ENCODE results near the gene ATP1A1.

- TF ChIP-seq BHLHE40 (IDR thresholded peaks at IDR 0.05; ENCODE audit: low read length) (no peak), ZNF121 (CRISPR knock-in tag; conservative IDR thresholded peaks at IDR 0.05) (no peak), ZNF24 (IDR thresholded peaks at IDR 0.05) (no peak), ZBED1 (IDR thresholded peaks at IDR 0.05) (no peak), CHD4 (IDR thresholded peaks at IDR 0.05; ENCODE audit: insufficient read depth, insufficient replicate concordance, low read depth, low read length, poor library complexity, severe bottlenecking) (no peak), U2AF1 (optimal IDR thresholded peaks at IDR 0.05; ENCODE audit: low read depth, low read length) (no peak), ETV6 (IDR thresholded peaks at IDR 0.05; ENCODE audit: borderline replicate concordance in 1 of 2, low read depth in 2 of 2, low read length in 1 of 2) (no peak), ETV6 (CRISPR knock-in tag; IDR thresholded peaks at IDR 0.05; ENCODE audit: borderline replicate concordance) (no peak), ZNF143 (CRISPR knock-in tag; IDR thresholded peaks at IDR 0.05) (no peak), FIP1L1 (IDR thresholded peaks at IDR 0.05; ENCODE audit: low read depth, low read length, poor library complexity, severe bottlenecking) (no peak)
- TF ChIP-seq, protein P1, sequence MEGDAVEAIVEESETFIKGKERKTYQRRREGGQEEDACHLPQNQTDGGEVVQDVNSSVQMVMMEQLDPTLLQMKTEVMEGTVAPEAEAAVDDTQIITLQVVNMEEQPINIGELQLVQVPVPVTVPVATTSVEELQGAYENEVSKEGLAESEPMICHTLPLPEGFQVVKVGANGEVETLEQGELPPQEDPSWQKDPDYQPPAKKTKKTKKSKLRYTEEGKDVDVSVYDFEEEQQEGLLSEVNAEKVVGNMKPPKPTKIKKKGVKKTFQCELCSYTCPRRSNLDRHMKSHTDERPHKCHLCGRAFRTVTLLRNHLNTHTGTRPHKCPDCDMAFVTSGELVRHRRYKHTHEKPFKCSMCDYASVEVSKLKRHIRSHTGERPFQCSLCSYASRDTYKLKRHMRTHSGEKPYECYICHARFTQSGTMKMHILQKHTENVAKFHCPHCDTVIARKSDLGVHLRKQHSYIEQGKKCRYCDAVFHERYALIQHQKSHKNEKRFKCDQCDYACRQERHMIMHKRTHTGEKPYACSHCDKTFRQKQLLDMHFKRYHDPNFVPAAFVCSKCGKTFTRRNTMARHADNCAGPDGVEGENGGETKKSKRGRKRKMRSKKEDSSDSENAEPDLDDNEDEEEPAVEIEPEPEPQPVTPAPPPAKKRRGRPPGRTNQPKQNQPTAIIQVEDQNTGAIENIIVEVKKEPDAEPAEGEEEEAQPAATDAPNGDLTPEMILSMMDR (IDR thresholded peaks at IDR 0.05 in 2 of 3, conservative IDR thresholded peaks at IDR 0.05 in 1 of 3; ENCODE audit: insufficient read depth in 2 of 3, low read depth in 1 of 3, low read length in 3 of 3), result no peak
- TF ChIP-seq, protein P2, sequence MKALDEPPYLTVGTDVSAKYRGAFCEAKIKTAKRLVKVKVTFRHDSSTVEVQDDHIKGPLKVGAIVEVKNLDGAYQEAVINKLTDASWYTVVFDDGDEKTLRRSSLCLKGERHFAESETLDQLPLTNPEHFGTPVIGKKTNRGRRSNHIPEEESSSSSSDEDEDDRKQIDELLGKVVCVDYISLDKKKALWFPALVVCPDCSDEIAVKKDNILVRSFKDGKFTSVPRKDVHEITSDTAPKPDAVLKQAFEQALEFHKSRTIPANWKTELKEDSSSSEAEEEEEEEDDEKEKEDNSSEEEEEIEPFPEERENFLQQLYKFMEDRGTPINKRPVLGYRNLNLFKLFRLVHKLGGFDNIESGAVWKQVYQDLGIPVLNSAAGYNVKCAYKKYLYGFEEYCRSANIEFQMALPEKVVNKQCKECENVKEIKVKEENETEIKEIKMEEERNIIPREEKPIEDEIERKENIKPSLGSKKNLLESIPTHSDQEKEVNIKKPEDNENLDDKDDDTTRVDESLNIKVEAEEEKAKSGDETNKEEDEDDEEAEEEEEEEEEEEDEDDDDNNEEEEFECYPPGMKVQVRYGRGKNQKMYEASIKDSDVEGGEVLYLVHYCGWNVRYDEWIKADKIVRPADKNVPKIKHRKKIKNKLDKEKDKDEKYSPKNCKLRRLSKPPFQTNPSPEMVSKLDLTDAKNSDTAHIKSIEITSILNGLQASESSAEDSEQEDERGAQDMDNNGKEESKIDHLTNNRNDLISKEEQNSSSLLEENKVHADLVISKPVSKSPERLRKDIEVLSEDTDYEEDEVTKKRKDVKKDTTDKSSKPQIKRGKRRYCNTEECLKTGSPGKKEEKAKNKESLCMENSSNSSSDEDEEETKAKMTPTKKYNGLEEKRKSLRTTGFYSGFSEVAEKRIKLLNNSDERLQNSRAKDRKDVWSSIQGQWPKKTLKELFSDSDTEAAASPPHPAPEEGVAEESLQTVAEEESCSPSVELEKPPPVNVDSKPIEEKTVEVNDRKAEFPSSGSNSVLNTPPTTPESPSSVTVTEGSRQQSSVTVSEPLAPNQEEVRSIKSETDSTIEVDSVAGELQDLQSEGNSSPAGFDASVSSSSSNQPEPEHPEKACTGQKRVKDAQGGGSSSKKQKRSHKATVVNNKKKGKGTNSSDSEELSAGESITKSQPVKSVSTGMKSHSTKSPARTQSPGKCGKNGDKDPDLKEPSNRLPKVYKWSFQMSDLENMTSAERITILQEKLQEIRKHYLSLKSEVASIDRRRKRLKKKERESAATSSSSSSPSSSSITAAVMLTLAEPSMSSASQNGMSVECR (CRISPR knock-in tag; IDR thresholded peaks at IDR 0.05), result no peak
- TF ChIP-seq, protein P3, sequence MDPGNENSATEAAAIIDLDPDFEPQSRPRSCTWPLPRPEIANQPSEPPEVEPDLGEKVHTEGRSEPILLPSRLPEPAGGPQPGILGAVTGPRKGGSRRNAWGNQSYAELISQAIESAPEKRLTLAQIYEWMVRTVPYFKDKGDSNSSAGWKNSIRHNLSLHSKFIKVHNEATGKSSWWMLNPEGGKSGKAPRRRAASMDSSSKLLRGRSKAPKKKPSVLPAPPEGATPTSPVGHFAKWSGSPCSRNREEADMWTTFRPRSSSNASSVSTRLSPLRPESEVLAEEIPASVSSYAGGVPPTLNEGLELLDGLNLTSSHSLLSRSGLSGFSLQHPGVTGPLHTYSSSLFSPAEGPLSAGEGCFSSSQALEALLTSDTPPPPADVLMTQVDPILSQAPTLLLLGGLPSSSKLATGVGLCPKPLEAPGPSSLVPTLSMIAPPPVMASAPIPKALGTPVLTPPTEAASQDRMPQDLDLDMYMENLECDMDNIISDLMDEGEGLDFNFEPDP (CRISPR knock-in tag; IDR thresholded peaks at IDR 0.05), result no peak
Measured at GRCh38 chr1:116393792-116394191, 20.7 kb downstream of the ATP1A1 start.
